HG03045 (cell line): Measurements from ENCODE around the gene URI1.
"Not testable (repeated sequence)": the region's sequence is repeated elsewhere in the genome, so short reads cannot be mapped to it uniquely, and the experiment has no call there.

Experiments
- ATAC-seq: cut with Tn5 transposase; IDR thresholded peaks from one replicate; pipeline ENCODE4 v1.9.1; 2021; ENCODE audit warnings: mild to moderate bottlenecking, moderate library complexity; ENCODE audit not compliant: unreplicated experiment

Gene URI1

GRCh38 chr19:30017172-30017571, 75.1 kb downstream of the URI1 start:
- ATAC-seq: no peak

- ATAC-seq: no peak
Measured at GRCh38 chr19:30020189-30020588, 78.2 kb downstream of the URI1 start.

GRCh38 chr19:30022659-30023058, 80.6 kb downstream of the URI1 start:
- ATAC-seq: no peak

- no peak for ATAC-seq
Measured at GRCh38 chr19:30023330-30023729, 81.3 kb downstream of the URI1 start.

- ATAC-seq: no peak
Measured at GRCh38 chr19:30024091-30024490, 82.1 kb downstream of the URI1 start.

GRCh38 chr19:30026933-30027332, 84.9 kb downstream of the URI1 start:
- no peak for ATAC-seq

GRCh38 chr19:30028118-30028991, 86.3 kb downstream of the URI1 start:
- ATAC-seq: no peak

- no peak for ATAC-seq
Measured at GRCh38 chr19:30028992-30029343, 86.9 kb downstream of the URI1 start.

GRCh38 chr19:30029721-30030510, 87.9 kb downstream of the URI1 start:
- ATAC-seq: no peak

- no peak for ATAC-seq
Measured at GRCh38 chr19:30034321-30034720, 92.3 kb downstream of the URI1 start.

- ATAC-seq: no peak
Measured at GRCh38 chr19:30036154-30037129, 94.4 kb downstream of the URI1 start.

- ATAC-seq: no peak
Measured at GRCh38 chr19:30037835-30038234, 95.8 kb downstream of the URI1 start.

- not testable (repeated sequence) for ATAC-seq
Measured at GRCh38 chr19:30041931-30042330, 99.9 kb downstream of the URI1 start.

- not testable (repeated sequence) for ATAC-seq
Measured at GRCh38 chr19:30043008-30043407, 101.0 kb downstream of the URI1 start.

- no peak for ATAC-seq
Measured at GRCh38 chr19:30044273-30045248, 102.5 kb downstream of the URI1 start.

GRCh38 chr19:30046522-30046921, 104.5 kb downstream of the URI1 start:
- no peak for ATAC-seq

- ATAC-seq: no peak
Measured at GRCh38 chr19:30047432-30047831, 105.4 kb downstream of the URI1 start.

GRCh38 chr19:30049226-30049625, 107.2 kb downstream of the URI1 start:
- ATAC-seq: no peak

- no peak for ATAC-seq
Measured at GRCh38 chr19:30049846-30050667, 108.0 kb downstream of the URI1 start.
